Central memory CD8-positive, alpha-beta T cell (primary cell): ENCODE measurements around the gene TARBP1.

ENCODE experiments used
- ATAC-seq: fragments of 150-1000 bp; cut with Tn5 transposase; replicated peaks from 2 replicates; pipeline ENCODE4 v1.10.0; 2022; ENCODE audit warnings: mild to moderate bottlenecking, moderate FRiP score, moderate number of reproducible peaks; ENCODE audit not compliant: poor library complexity, severe bottlenecking; ENCODE audit errors: extremely low read depth
- DNase-seq, 2 donors: peaks; one replicate each; pipeline ENCODE4 v3.0.0; 2021; ENCODE audit warnings: low spot score in 2 of 2
- H3K27ac Mint-ChIP-seq: one replicate; pipeline ENCODE4 v1.8.0; 2022; ENCODE audit warnings: low read depth, mild to moderate bottlenecking, moderate library complexity, mixed read lengths
- H3K27me3 Mint-ChIP-seq: one replicate; pipeline ENCODE4 v1.8.0; 2022; ENCODE audit warnings: mixed read lengths
- H3K36me3 Mint-ChIP-seq: one replicate; pipeline ENCODE4 v1.8.0; 2022; ENCODE audit warnings: mild to moderate bottlenecking, moderate library complexity, mixed read lengths; ENCODE audit not compliant: insufficient read depth
- H3K4me1 Mint-ChIP-seq: one replicate; pipeline ENCODE4 v1.8.0; 2022; ENCODE audit warnings: mixed read lengths
- H3K4me3 Mint-ChIP-seq: one replicate; pipeline ENCODE4 v1.8.0; 2022; ENCODE audit warnings: mild to moderate bottlenecking, moderate library complexity, mixed read lengths
- H3K9me3 Mint-ChIP-seq: one replicate; pipeline ENCODE4 v1.8.0; 2022; ENCODE audit warnings: mixed read lengths

Gene TARBP1

GRCh38 chr1:234437423-234438171 lies 41.4 kb downstream of the TARBP1 start:
- Mint-ChIP-seq H3K27ac (peak overlapping the region; percentile 24), H3K9me3 (no peaks in the 10 kb centered on the region), H3K36me3 (peaks cover 9% of the 10 kb centered on the region), H3K27me3 (no peaks in the 10 kb centered on the region), H3K4me3 (no peak overlapping the region), H3K4me1 (peaks cover 5% of the 10 kb centered on the region)
- DNase-seq (no peak), ATAC-seq (no peak)

- peaks cover 10% of the 10 kb centered on the region for H3K36me3 Mint-ChIP-seq
Observed at GRCh38 chr1:234435620-234436019, 43.4 kb downstream of the TARBP1 start.

DNA sequence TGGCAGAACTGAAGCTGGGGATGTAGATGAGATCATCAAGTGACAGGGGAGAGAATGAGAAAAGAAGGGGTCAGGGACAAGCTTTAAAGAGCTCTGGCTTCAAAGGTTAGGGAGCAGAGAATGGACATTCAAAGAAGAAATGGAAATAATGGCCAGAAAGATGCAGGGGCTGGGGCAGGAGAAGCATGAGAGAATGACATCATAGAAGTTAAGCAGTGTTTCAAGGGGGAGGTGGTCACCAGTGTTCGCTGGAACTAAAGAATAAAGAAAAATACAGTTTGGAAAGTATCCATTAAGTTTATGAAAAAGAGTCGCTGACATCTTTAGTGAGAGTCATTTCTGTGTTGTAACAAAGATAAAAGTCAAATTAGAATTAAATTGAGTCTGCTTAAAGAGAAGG lies 44.3 kb downstream of the TARBP1 start:
- Mint-ChIP-seq H3K4me3 (no peak overlapping the region), H3K27ac (no peak overlapping the region), H3K36me3 (peaks cover 12% of the 10 kb centered on the region), H3K4me1 (peaks cover 5% of the 10 kb centered on the region), H3K27me3 (no peaks in the 10 kb centered on the region), H3K9me3 (no peaks in the 10 kb centered on the region)
- no peak for ATAC-seq
- DNase-seq, result no peak

More at GRCh38 chr1:234435620-234436019, 43.4 kb downstream of the TARBP1 start:
- DNase-seq (no peak), ATAC-seq (no peak)
- Mint-ChIP-seq H3K27ac (no peak overlapping the region), H3K27me3 (no peaks in the 10 kb centered on the region), H3K4me1 (peaks cover 5% of the 10 kb centered on the region), H3K4me3 (no peak overlapping the region), H3K9me3 (no peaks in the 10 kb centered on the region)

DNA sequence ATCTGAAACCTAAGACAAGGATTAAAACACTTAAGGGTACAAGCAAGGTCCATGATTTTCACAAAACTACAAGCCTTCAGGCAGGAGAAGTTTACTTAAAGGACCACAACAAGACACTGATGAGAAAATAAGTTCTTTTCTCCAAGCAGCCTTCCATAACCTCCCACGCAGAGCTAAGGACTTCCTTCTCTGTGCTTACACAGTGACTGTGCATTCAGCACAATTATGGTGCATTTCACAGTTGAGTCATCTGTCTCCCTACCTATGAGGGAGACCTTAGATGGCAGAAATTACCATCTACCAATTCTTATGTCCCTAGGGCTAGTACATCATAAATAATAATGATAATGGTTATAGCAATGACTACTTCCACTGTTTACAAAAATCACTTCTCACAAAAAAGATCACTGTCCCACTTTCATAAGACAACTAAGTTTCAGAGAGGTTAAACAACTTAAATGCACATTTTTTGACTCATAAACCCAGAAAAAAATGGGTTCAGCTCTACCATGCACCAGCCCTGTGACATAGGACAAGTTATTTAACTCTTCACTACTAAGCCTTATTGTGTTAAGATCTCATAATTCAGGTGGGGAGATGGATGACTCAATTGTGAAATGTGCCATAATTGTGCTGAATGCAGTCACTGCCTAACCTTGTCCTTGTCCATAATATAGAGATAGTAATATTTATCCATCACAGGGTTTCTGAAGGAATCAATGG lies 45.3 kb downstream of the TARBP1 start:
- no peaks in the 10 kb centered on the region for H3K4me1 Mint-ChIP-seq
- no peak for ATAC-seq
- H3K36me3 Mint-ChIP-seq, result peaks cover 20% of the 10 kb centered on the region
- no peak for DNase-seq
- H3K4me3 Mint-ChIP-seq, result no peak overlapping the region
- H3K27me3 Mint-ChIP-seq, result no peaks in the 10 kb centered on the region
- H3K27ac Mint-ChIP-seq, result no peak overlapping the region
- no peaks in the 10 kb centered on the region for H3K9me3 Mint-ChIP-seq

- Mint-ChIP-seq H3K4me1 (no peaks in the 10 kb centered on the region), H3K27me3 (no peaks in the 10 kb centered on the region), H3K27ac (no peak overlapping the region), H3K4me3 (no peak overlapping the region), H3K9me3 (no peaks in the 10 kb centered on the region), H3K36me3 (peaks cover 26% of the 10 kb centered on the region)
- ATAC-seq, result no peak
- DNase-seq, result no peak
Observed at GRCh38 chr1:234431255-234431654, 47.7 kb downstream of the TARBP1 start.

- DNase-seq, result no peak
- no peak overlapping the region for H3K27ac Mint-ChIP-seq
- H3K36me3 Mint-ChIP-seq, result peaks cover 26% of the 10 kb centered on the region
- no peak for ATAC-seq
- no peaks in the 10 kb centered on the region for H3K27me3 Mint-ChIP-seq
- no peak overlapping the region for H3K4me3 Mint-ChIP-seq
- H3K4me1 Mint-ChIP-seq, result no peaks in the 10 kb centered on the region
- no peaks in the 10 kb centered on the region for H3K9me3 Mint-ChIP-seq
Observed at GRCh38 chr1:234430691-234431090, 48.3 kb downstream of the TARBP1 start.

GRCh38 chr1:234429434-234429806 lies 49.6 kb downstream of the TARBP1 start:
- H3K9me3 Mint-ChIP-seq, result no peaks in the 10 kb centered on the region
- no peak overlapping the region for H3K4me3 Mint-ChIP-seq
- H3K4me1 Mint-ChIP-seq, result no peaks in the 10 kb centered on the region
- DNase-seq (no peak), ATAC-seq (no peak)
- no peak overlapping the region for H3K27ac Mint-ChIP-seq
- no peaks in the 10 kb centered on the region for H3K27me3 Mint-ChIP-seq
- H3K36me3 Mint-ChIP-seq, result peaks cover 32% of the 10 kb centered on the region

DNA sequence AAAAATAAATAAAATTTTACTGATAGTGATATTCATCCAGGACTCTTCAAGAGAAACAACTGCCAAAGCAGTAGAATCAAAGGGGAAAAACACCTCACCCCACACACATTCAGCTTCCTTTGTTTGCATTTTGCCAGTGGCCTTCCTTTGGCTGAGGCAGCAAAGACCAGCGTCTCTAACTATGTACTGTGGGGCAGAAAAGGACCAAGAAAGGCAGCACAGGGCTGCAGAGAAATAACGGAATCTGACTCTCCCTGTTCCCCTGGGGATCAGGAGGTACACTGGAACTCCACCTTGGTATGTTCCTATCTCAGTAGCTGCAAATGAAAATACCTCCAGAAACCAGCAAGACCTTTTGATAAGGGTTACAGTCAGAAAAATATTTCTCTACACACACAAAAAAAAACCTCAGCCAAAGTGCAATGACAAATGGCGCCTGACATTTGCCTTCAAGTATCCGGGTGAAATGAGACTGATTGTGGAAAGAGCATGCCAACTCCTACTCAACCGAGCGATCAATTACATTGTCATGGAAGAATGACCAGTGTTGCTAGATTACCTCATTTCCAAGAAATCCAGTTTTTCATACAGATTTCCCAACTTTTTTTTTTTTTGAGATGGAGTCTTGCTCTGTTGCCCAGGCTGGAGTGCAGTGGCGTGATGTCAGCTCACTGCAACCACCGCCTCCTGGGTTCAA lies 50.9 kb downstream of the TARBP1 start:
- DNase-seq (no peak), ATAC-seq (no peak)
- H3K4me1 Mint-ChIP-seq, result no peaks in the 10 kb centered on the region
- peaks cover 35% of the 10 kb centered on the region for H3K36me3 Mint-ChIP-seq
- H3K27ac Mint-ChIP-seq, result no peak overlapping the region
- no peaks in the 10 kb centered on the region for H3K27me3 Mint-ChIP-seq
- no peak overlapping the region for H3K4me3 Mint-ChIP-seq
- no peaks in the 10 kb centered on the region for H3K9me3 Mint-ChIP-seq

- no peaks in the 10 kb centered on the region for H3K4me1 Mint-ChIP-seq
- no peaks in the 10 kb centered on the region for H3K27me3 Mint-ChIP-seq
- peaks cover 18% of the 10 kb centered on the region for H3K36me3 Mint-ChIP-seq
- DNase-seq (no peak), ATAC-seq (no peak)
- no peaks in the 10 kb centered on the region for H3K9me3 Mint-ChIP-seq
- no peak overlapping the region for H3K4me3 Mint-ChIP-seq
- H3K27ac Mint-ChIP-seq, result no peak overlapping the region
Observed at GRCh38 chr1:234413990-234414389, 65.0 kb downstream of the TARBP1 start.

GRCh38 chr1:234413485-234413884 lies 65.5 kb downstream of the TARBP1 start:
- no peak for ATAC-seq
- Mint-ChIP-seq H3K27ac (no peak overlapping the region), H3K9me3 (no peaks in the 10 kb centered on the region), H3K36me3 (peaks cover 16% of the 10 kb centered on the region), H3K4me1 (no peaks in the 10 kb centered on the region), H3K27me3 (no peaks in the 10 kb centered on the region), H3K4me3 (no peak overlapping the region)
- no peak for DNase-seq

DNA sequence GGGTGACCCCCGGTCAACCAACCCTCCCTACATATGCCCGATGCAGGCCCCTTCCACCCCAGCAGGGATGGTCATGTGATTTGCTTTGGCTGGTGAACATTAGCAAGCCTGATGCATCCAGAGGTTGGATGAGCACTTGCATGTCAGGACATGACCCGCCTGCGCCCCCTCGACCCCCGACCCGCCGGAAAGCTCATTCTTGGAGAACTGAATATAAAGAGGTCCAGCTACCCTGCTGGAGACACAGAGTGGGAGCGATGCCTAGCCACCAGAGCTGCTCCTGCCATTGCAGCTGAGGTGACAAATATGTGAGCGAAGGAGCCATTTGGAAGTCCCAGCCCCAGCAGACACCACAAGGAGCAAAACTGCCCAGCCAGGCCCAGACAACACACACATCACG lies 66.1 kb downstream of the TARBP1 start:
- Mint-ChIP-seq H3K4me1 (no peaks in the 10 kb centered on the region), H3K36me3 (peaks cover 16% of the 10 kb centered on the region), H3K9me3 (no peaks in the 10 kb centered on the region), H3K27ac (no peak overlapping the region), H3K4me3 (no peak overlapping the region), H3K27me3 (no peaks in the 10 kb centered on the region)
- DNase-seq (no peak), ATAC-seq (no peak)

GRCh38 chr1:234409328-234409727 lies 69.7 kb downstream of the TARBP1 start:
- Mint-ChIP-seq H3K9me3 (no peaks in the 10 kb centered on the region), H3K36me3 (peaks cover 11% of the 10 kb centered on the region), H3K4me3 (no peak overlapping the region), H3K27me3 (no peaks in the 10 kb centered on the region), H3K27ac (no peak overlapping the region), H3K4me1 (no peaks in the 10 kb centered on the region)
- ATAC-seq, result no peak
- no peak for DNase-seq

GRCh38 chr1:234408757-234409156 lies 70.2 kb downstream of the TARBP1 start:
- peak; percentile 72 for ATAC-seq
- peak overlapping the region; percentile 35 for H3K27ac Mint-ChIP-seq

More at GRCh38 chr1:234408757-234409156, 70.2 kb downstream of the TARBP1 start:
- DNase-seq, result no peak
- H3K36me3 Mint-ChIP-seq, result peaks cover 11% of the 10 kb centered on the region
- H3K9me3 Mint-ChIP-seq, result no peaks in the 10 kb centered on the region
- H3K4me3 Mint-ChIP-seq, result no peak overlapping the region
- no peaks in the 10 kb centered on the region for H3K27me3 Mint-ChIP-seq
- H3K4me1 Mint-ChIP-seq, result no peaks in the 10 kb centered on the region
